OCI-LY7 (cell line): Measurements from ENCODE around the gene KATNBL1. TPM values are rescaled to one million over a fixed set of nuclear protein-coding genes. Genes with fewer than 3 reads are reported as not detected.

Source experiments
- BruUV-seq: library from RNA; stranded (reverse); fragments of 400-500 nt; replicated peaks from 2 replicates; lab custom pipeline; 2021; lab: Mats Ljungman, UMichigan
- CTCF ChIA-PET: fragments of 300-600 bp; sonication (Branson Sonifier 250); formaldehyde crosslinking; loops from one replicate; lab custom pipeline; 2022; ENCODE audit warnings: antibody characterized with exemption; ENCODE audit not compliant: unreplicated experiment; lab: Charles Lee
- POLR2A ChIA-PET: fragments of 300-600 bp; sonication (Branson Sonifier 250); formaldehyde crosslinking; loops from one replicate; lab custom pipeline; 2022; ENCODE audit warnings: antibody characterized with exemption; lab: Charles Lee
- DNase-seq: peaks from one replicate; pipeline ENCODE4 v3.0.0-alpha.2; 2015; ENCODE audit warnings: low spot score
- H2AFZ ChIP-seq: fragments of 200-600 bp; sonication (generic), shearing (Covaris generic); 2 replicates; pipeline ENCODE4 v1.6.1; 2014; ENCODE audit warnings: mild to moderate bottlenecking, antibody characterized with exemption, low read length, moderate library complexity
- H3K27ac ChIP-seq: fragments of 200-600 bp; sonication (generic); 2 replicates; pipeline ENCODE4 v1.5.1; 2014; ENCODE audit warnings: mixed run types, low read depth, mild to moderate bottlenecking, moderate library complexity, low read length, inconsistent platforms; ENCODE audit not compliant: poor library complexity, severe bottlenecking
- H3K36me3 ChIP-seq: fragments of 200-600 bp; sonication (generic); 2 replicates; pipeline ENCODE4 v1.6.1; 2014; ENCODE audit warnings: mild to moderate bottlenecking, antibody characterized with exemption, low read length, moderate library complexity, mixed read lengths; ENCODE audit not compliant: insufficient read depth
- H3K4me1 ChIP-seq: fragments of 200-600 bp; sonication (generic); 2 replicates; pipeline ENCODE4 v1.5.1; 2014; ENCODE audit warnings: mild to moderate bottlenecking, low read length; ENCODE audit not compliant: insufficient read depth, poor library complexity, severe bottlenecking
- H3K4me2 ChIP-seq: fragments of 200-600 bp; sonication (generic); 2 replicates; pipeline ENCODE4 v1.6.1; 2014; ENCODE audit warnings: mild to moderate bottlenecking, low read length
- H3K4me3 ChIP-seq: fragments of 200-600 bp; sonication (generic); 2 replicates; pipeline ENCODE4 v1.5.1; 2014; ENCODE audit warnings: mild to moderate bottlenecking, low read depth, low read length; ENCODE audit not compliant: poor library complexity, severe bottlenecking
- H3K79me2 ChIP-seq: fragments of 200-600 bp; sonication (generic); 2 replicates; pipeline ENCODE4 v1.6.1; 2016; ENCODE audit warnings: low read depth, mild to moderate bottlenecking, low read length, moderate library complexity, mixed read lengths; ENCODE audit not compliant: insufficient read depth
- H3K9me2 ChIP-seq: fragments of 200-600 bp; sonication (generic); 2 replicates; pipeline ENCODE4 v1.6.1; 2016; ENCODE audit warnings: mild to moderate bottlenecking, low read length, mixed read lengths; ENCODE audit not compliant: insufficient read depth
- H3K9me3 ChIP-seq: fragments of 200-600 bp; sonication (generic); 2 replicates; pipeline ENCODE4 v1.6.1; 2014; ENCODE audit warnings: mild to moderate bottlenecking, mixed run types, low read length, mixed read lengths
- H4K20me1 ChIP-seq: fragments of 200-600 bp; sonication (generic); 2 replicates; pipeline ENCODE4 v1.6.1; 2014; ENCODE audit warnings: mild to moderate bottlenecking, antibody characterized with exemption, low read length, moderate library complexity, mixed read lengths; ENCODE audit not compliant: insufficient read depth
- EZH2phosphoT487 ChIP-seq: fragments of 200-600 bp; sonication (generic); IDR thresholded peaks from 2 replicates; pipeline ENCODE4 v1.6.1; 2018; ENCODE audit warnings: low read depth, borderline replicate concordance, mild to moderate bottlenecking, mixed run types, antibody characterized with exemption, low read length, moderate library complexity, mixed read lengths
- intact Hi-C: fragments of 100-400 bp; cut with micrococcal nuclease; formaldehyde crosslinking; loops from one replicate; pipeline ENCODE4 v1.10.0; 2022; ENCODE audit not compliant: unreplicated experiment
- total RNA-seq, 2 experiments: library from RNA; depleted of rRNA in 1 of 2; stranded (reverse); fragments of >200 nt in 1 of 2; shearing (Covaris generic) in 1 of 2; gene quantifications; 2 replicates each; pipeline ENCODE4 v1.2.3, GENCODE V29; 2014 to 2022
- TF ChIP-seq, protein P1 (sequence below): fragments of 200-600 bp; sonication (generic); conservative IDR thresholded peaks from 2 replicates; pipeline ENCODE4 v1.5.1; 2014; ENCODE audit warnings: mild to moderate bottlenecking, antibody characterized with exemption, low read length, moderate library complexity, mixed read lengths

Gene KATNBL1
- total RNA-seq, 2 experiments from 2014 or later: 44.8 to 64.6 TPM

- Histone ChIP-seq H4K20me1 (no peaks in the 10 kb centered on the region), H2AFZ (no peak overlapping the region), H3K9me3 (no peaks in the 10 kb centered on the region), H3K4me2 (no peak overlapping the region), H3K36me3 (no peaks in the 10 kb centered on the region), H3K9me2 (no peaks in the 10 kb centered on the region), H3K27ac (no peak overlapping the region), H3K4me3 (no peak overlapping the region), H3K79me2 (no peaks in the 10 kb centered on the region), H3K4me1 (no peaks in the 10 kb centered on the region)
- TF ChIP-seq, protein P1, sequence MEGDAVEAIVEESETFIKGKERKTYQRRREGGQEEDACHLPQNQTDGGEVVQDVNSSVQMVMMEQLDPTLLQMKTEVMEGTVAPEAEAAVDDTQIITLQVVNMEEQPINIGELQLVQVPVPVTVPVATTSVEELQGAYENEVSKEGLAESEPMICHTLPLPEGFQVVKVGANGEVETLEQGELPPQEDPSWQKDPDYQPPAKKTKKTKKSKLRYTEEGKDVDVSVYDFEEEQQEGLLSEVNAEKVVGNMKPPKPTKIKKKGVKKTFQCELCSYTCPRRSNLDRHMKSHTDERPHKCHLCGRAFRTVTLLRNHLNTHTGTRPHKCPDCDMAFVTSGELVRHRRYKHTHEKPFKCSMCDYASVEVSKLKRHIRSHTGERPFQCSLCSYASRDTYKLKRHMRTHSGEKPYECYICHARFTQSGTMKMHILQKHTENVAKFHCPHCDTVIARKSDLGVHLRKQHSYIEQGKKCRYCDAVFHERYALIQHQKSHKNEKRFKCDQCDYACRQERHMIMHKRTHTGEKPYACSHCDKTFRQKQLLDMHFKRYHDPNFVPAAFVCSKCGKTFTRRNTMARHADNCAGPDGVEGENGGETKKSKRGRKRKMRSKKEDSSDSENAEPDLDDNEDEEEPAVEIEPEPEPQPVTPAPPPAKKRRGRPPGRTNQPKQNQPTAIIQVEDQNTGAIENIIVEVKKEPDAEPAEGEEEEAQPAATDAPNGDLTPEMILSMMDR: no peak
- TF ChIP-seq EZH2phosphoT487: no peak
- ChIA-PET CTCF (no interaction called here), POLR2A (no interaction called here)
- no peak for DNase-seq
- intact Hi-C loops: no loop called here
- BruUV-seq: TSS peak; percentile 7
Measured at GRCh38 chr15:34128898-34129297, 81.0 kb downstream of the KATNBL1 start.

- H3K9me2 ChIP-seq: no peaks in the 10 kb centered on the region
- H3K79me2 ChIP-seq: no peaks in the 10 kb centered on the region
- BruUV-seq: no TSS peak
- no peak for DNase-seq
- no peak overlapping the region for H3K4me2 ChIP-seq
- H2AFZ ChIP-seq: no peak overlapping the region
- H3K36me3 ChIP-seq: no peaks in the 10 kb centered on the region
- no peak overlapping the region for H3K27ac ChIP-seq
- no peaks in the 10 kb centered on the region for H3K4me1 ChIP-seq
- intact Hi-C loops: no loop called here
- no peaks in the 10 kb centered on the region for H3K9me3 ChIP-seq
- ChIA-PET POLR2A (no interaction called here), CTCF (no interaction called here)
- TF ChIP-seq, protein P1: no peak
- no peak for TF ChIP-seq EZH2phosphoT487
- H4K20me1 ChIP-seq: no peaks in the 10 kb centered on the region
- H3K4me3 ChIP-seq: no peak overlapping the region
Measured at GRCh38 chr15:34126522-34126921, 83.4 kb downstream of the KATNBL1 start.

DNA sequence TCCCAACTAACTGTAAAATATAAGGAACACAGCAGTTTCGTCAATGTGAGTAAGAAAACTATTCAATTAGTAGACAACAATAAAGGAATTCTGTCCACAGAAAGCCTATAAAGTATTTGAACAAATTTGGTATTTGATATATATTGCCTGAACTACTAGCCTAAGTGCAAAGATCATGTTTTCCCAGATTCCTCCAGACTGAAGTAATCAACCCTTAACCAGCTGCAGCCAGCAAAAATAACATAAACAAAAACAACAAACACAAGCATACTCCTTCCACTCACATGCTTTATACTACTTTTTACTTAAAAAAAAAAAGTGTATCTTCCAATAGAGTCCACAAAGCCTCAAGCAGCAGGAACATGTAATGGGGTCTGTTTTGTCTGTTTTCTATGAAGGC, 84.0 kb downstream of the KATNBL1 start:
- Histone ChIP-seq H3K4me3 (no peak overlapping the region), H3K4me2 (no peak overlapping the region), H4K20me1 (no peaks in the 10 kb centered on the region), H2AFZ (no peak overlapping the region), H3K79me2 (no peaks in the 10 kb centered on the region), H3K9me2 (no peaks in the 10 kb centered on the region), H3K27ac (no peak overlapping the region), H3K36me3 (no peaks in the 10 kb centered on the region), H3K9me3 (no peaks in the 10 kb centered on the region), H3K4me1 (no peaks in the 10 kb centered on the region)
- ChIA-PET CTCF (no interaction called here), POLR2A (interaction anchor here (0.6 to 1.6 kb wide), 2 partner anchors 10 to 801 kb away, joined by 6 read pairs; no protein-coding TSS in a partner anchor)
- TF ChIP-seq, protein P1: no peak
- no peak for TF ChIP-seq EZH2phosphoT487
- DNase-seq: no peak
- intact Hi-C loops: no loop called here
- no TSS peak for BruUV-seq
